Adrenal gland (tissue), 12 donors: ENCODE results near the gene LZTFL1. TPM values are rescaled to one million over a fixed set of nuclear protein-coding genes. Genes with fewer than 3 reads are reported as not detected.

Experiments used
- DNase-seq, 7 donors: peaks; one replicate each; pipeline ENCODE4 v3.0.0-alpha.2; 2019 to 2020
- H3K27ac ChIP-seq, 5 donors: fragments of 200-600 bp; sonication (generic) in 4 of 5; 1 replicate in 3 of 5; 2 replicates in 2 of 5; pipeline versions ENCODE4 v1.5.1 to v1.8.0; 2016 to 2020; ENCODE audit warnings: mild to moderate bottlenecking in 1 of 5
- H3K27me3 ChIP-seq: fragments of 200-600 bp; 2 replicates; pipeline ENCODE4 v1.8.0; 2021
- H3K36me3 ChIP-seq, 2 donors: fragments of 200-600 bp; replicated peaks in 1 of 2; 1 replicate in 1 of 2; 2 replicates in 1 of 2; pipeline versions ENCODE4 v1.5.1 to v1.8.0; 2018 to 2022
- H3K4me1 ChIP-seq, 2 donors: fragments of 200-600 bp; replicated peaks in 1 of 2; 1 replicate in 1 of 2; 2 replicates in 1 of 2; pipeline versions ENCODE4 v1.5.1 to v1.8.0; 2018 to 2021
- H3K4me3 ChIP-seq, 4 donors: fragments of 200-600 bp; sonication (generic) in 3 of 4; one replicate each; pipeline ENCODE4 v1.5.1; 2016 to 2018
- H3K9me3 ChIP-seq, 3 donors: fragments of 200-600 bp; sonication (generic) in 1 of 3; replicated peaks in 1 of 3; 1 replicate in 2 of 3; 2 replicates in 1 of 3; pipeline versions ENCODE4 v1.5.1 to v1.8.0; 2016 to 2021
- CTCF ChIP-seq, 6 experiments: fragments of 450-650 bp in 4 of 6; fragments of 200-600 bp in 2 of 6; sonication (generic) in 1 of 6; IDR thresholded peaks; 1 replicate in 5 of 6; 2 replicates in 1 of 6; pipeline versions ENCODE4 v1.5.1 to v1.8.0; 2016 to 2021; ENCODE audit warnings: antibody characterized with exemption in 6 of 6, mild to moderate bottlenecking in 2 of 6, moderate library complexity in 1 of 6
- POLR2A ChIP-seq, 2 donors: fragments of 450-650 bp; IDR thresholded peaks; one replicate each; pipeline ENCODE4 v1.6.1; 2017; ENCODE audit warnings: antibody characterized with exemption in 2 of 2, mild to moderate bottlenecking in 2 of 2, moderate library complexity in 1 of 2
- WGBS, 4 donors: extraction: QIAGEN DNeasy Blood & Tissue Kit in 2 of 4; methylation state at CpG; one replicate each; pipeline versions ENCODE4 v1.1.5 to v1.1.7; 2013 to 2017; 5-methylcytosine and 5-hydroxymethylcytosine counted together
- intact Hi-C, 2 donors: fragments of 100-400 bp; cut with DNase I; formaldehyde crosslinking; loops; one replicate each; pipeline versions ENCODE4 v1.14.1 to v1.15.0; 2022 to 2023
- polyA plus RNA-seq, 3 donors: library from polyadenylated mRNA; stranded (reverse); fragments of 200-250 nt in 2 of 3; fragments of 350-450 nt in 1 of 3; fragmentation: Illumina TruSeq in 1 of 3; extraction: RNeasy Lipid Tissue Mini Kit (QIAGEN cat#74804) in 1 of 3; gene quantifications; one replicate each; pipeline ENCODE4 v1.2.3, GENCODE V29; 2013 to 2014
- total RNA-seq, 9 donors: library from RNA; depleted of rRNA in 4 of 9; stranded (reverse); fragments of >200 nt in 4 of 9; fragments of 120-200 nt in 1 of 9; fragmentation: NEBNext Ultra II Directional in 1 of 9; extraction: Animal tissue kit (Norgen Biotek cat#: 25700) in 1 of 9; gene quantifications; one replicate each; pipeline versions ENCODE4 v1.1.0 to v1.2.4, GENCODE V29; 2013 to 2023
- donor health status: healthy with polysubstance abuse.
- donor health status: Bipolar disorder and iron deficiency.
- donor health status: DM: yes; HTN: yes; CAD: no.
- donor health status: DM: no; HTN: no; CAD: no.
- donor health status: DM: no; HTN: no; CAD: no.
- donor health status: DM: yes; HTN: yes; CAD: no.

LZTFL1 gene
- total and polyA plus RNA-seq, 12 donors: 3.9 to 36.3 (median 19.6) TPM

GRCh38 chr3:45785605-45786150 is 56.2 kb downstream of the LZTFL1 start:
- no peak overlapping the region for H3K4me3 ChIP-seq
- no peak overlapping the region for H3K27ac ChIP-seq
- intact Hi-C loops: no loop called here
- TF ChIP-seq POLR2A (IDR thresholded peaks at IDR 0.05) (no peak), CTCF (IDR thresholded peaks at IDR 0.05) (no peak)
- 75 to 86% (median 80%) methylated on average over 3 of the region's 3 CpGs for WGBS, 4 donors
- H3K27me3 ChIP-seq: no peaks in the 10 kb centered on the region
- H3K9me3 ChIP-seq: peaks cover 0 to 5% (median 0%) of the 10 kb centered on the region in 3 donors
- H3K4me1 ChIP-seq: no peaks in the 10 kb centered on the region
- no peak for DNase-seq
- H3K36me3 ChIP-seq: no peaks in the 10 kb centered on the region

GRCh38 chr3:45783667-45784066 is 58.3 kb downstream of the LZTFL1 start:
- intact Hi-C loops: no loop called here

GRCh38 chr3:45782381-45782780 is 59.5 kb downstream of the LZTFL1 start:
- no peaks in the 10 kb centered on the region for H3K27me3 ChIP-seq
- H3K27ac ChIP-seq: no peak overlapping the region
- intact Hi-C loops: no loop called here
- TF ChIP-seq CTCF (IDR thresholded peaks at IDR 0.05) (no peak), POLR2A (IDR thresholded peaks at IDR 0.05) (no peak)
- no peaks in the 10 kb centered on the region for H3K9me3 ChIP-seq
- H3K4me3 ChIP-seq: no peak overlapping the region
- no peak for DNase-seq
- WGBS, 4 donors: 81 to 82% (median 82%) methylated on average over 3 of the region's 3 CpGs
- H3K36me3 ChIP-seq: no peaks in the 10 kb centered on the region
- no peaks in the 10 kb centered on the region for H3K4me1 ChIP-seq

More at GRCh38 chr3:45783667-45784066, 58.3 kb downstream of the LZTFL1 start:
- Histone ChIP-seq H3K27me3 (no peaks in the 10 kb centered on the region), H3K4me1 (no peaks in the 10 kb centered on the region), H3K36me3 (no peaks in the 10 kb centered on the region), H3K4me3 (no peak overlapping the region), H3K27ac (no peak overlapping the region), H3K9me3 (peaks cover 0 to 2% (median 0%) of the 10 kb centered on the region in 3 donors)
- no peak for DNase-seq
- no peak for TF ChIP-seq POLR2A (IDR thresholded peaks at IDR 0.05)
- TF ChIP-seq CTCF (IDR thresholded peaks at IDR 0.05): no peak
- WGBS, 4 donors: 88 to 97% (median 93%) methylated on average over 2 to 3 of the region's 3 CpGs

GRCh38 chr3:45781841-45782240 is 60.1 kb downstream of the LZTFL1 start:
- Histone ChIP-seq H3K4me1 (no peaks in the 10 kb centered on the region), H3K27ac (no peak overlapping the region), H3K9me3 (no peaks in the 10 kb centered on the region), H3K36me3 (no peaks in the 10 kb centered on the region), H3K4me3 (no peak overlapping the region), H3K27me3 (no peaks in the 10 kb centered on the region)
- TF ChIP-seq POLR2A (IDR thresholded peaks at IDR 0.05): no peak
- TF ChIP-seq CTCF (IDR thresholded peaks at IDR 0.05): no peak
- intact Hi-C loops: no loop called here
- 92 to 95% (median 92%) methylated on average over 6 to 12 of the region's 12 CpGs for WGBS, 4 donors
- DNase-seq: no peak
